ENCODE data around the gene PSMG3.

PSMG3 gene, protein sequence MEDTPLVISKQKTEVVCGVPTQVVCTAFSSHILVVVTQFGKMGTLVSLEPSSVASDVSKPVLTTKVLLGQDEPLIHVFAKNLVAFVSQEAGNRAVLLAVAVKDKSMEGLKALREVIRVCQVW

DNA sequence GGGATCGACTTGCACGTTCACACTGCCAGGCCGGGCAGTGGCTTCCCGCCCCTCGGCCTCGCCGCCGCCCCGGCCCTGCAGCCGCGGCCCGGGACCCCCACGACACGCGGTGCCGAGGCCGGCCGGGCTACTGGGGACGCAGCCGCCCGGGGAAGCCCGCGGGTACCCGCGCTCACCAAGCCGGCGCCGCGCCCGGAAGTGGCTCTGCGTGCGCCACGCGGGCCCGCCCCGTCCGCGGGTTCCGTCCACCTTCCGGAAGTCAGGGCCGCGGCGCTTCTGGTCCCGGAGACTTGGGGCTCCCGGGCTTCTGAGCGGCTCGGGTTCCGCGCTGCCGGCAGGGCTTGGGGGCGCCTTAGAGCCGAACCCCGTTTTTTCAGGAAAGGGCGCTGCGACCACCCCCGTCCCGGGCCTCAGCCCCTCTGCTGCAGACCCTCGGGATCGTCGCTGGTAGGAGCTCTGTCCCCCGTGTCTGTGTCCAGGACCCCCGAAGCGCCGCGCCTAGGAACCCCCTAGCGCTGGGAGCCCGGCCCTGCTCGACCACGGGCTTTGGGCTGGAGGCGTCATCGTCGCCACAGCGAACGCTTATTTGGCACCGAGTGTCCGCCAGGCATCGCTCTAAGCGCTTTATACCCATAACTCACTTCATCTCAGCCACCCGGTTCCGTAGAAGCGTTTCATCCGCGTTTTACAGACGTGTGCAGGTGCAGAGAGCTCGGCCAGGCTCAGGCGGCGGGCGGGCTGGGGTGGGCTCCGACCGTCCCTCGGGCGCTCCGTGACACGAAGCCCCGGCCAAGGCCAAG is at the start of gene PSMG3:
Gene PSMG3, minus strand, starts transcription at position 200 of the 800 bp plus-strand sequence. CDS start 693 bp downstream, outside the sequence.
- DNase-seq (ENCODE audit: low read depth): peak; percentile 72

DNA sequence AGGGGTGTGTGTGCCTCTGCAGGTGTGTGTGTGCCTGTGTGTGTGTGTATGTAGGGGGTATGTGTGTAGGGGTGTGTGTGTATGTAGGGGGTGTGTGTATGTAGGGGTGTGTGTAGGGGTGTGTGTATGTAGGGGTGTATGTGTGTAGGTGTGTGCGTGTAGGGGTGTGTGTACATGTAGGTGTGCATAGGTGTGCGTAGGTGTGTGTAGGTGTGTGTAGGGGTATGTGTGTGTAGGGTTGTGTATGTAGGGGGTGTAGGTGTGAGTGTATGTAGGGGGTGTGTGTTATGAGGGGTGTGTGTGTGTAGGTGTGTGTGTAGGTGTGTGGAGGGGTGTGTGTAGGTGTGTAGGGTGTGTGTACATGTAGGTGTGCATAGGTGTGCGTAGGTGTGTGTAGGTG is 48.6 kb upstream of the PSMG3 start:
- no peak for DNase-seq (ENCODE audit: low read depth)

DNA sequence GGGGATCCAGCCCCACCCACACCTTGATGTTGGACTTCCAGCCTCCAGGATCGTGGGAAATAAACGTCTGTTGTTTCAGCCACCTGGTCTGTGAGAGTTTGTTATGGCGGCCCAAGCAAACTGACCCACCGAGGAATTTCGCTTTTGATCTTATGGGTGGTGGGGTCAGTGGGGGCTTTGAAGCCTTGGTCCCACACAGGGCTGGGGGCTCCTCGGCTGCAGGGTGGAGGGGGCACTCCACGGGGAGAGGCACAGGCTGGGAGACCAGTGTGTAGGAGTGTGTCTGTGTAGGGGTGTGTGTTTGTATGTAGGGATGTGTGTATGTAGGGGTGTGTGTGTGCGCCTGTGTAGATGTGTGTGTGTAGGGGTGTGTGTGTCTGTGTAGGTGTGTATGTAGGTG is 48.1 kb upstream of the PSMG3 start:
- DNase-seq (ENCODE audit: low read depth): no peak

DNA sequence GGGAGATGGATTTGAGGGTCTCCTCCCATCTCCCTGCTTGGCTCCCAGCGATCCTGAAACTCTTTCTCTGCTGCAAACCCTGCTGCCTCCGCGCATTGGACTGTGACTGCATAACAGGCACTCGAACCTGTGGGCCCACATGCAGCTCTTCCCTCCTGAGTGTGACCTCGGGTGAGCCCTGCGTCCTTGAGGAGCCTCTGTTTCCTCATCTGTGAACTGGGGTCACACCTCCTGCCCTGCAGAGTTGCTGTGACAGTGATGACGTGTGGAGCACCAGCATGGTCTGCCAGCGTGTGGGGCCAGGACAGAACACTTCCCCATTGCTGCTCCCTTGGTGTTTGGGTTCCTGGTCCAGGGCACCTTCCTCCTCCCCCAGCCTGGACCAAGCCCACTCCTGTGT is 46.9 kb upstream of the PSMG3 start:
- no peak for DNase-seq (ENCODE audit: low read depth)

DNA sequence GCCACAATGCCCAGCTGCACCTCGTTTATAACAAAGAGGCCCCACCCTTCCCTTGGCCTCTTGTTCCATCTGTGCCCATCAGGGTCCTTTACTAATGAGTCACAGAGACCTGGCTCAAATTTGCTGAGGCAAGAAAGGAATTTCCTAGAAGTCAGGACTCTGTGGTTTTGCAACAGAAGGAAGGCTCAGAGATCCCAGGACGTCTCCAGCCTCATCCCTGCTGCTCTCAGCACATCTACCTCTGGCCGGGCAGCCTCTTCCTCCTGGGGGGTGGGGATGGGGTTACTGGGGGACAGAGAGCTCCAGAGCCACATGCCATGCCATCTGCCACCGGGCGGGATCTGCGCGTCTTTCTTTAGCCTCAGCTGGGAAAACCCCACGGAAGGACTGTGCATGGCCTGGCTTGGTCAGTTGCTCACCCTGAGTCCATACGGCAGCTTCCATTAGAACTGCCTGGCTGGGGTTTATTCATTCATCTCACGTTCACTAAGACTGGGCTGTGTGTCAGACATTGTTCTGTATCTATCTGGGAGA is 41.9 kb upstream of the PSMG3 start:
- no peak for DNase-seq (ENCODE audit: low read depth)

DNA sequence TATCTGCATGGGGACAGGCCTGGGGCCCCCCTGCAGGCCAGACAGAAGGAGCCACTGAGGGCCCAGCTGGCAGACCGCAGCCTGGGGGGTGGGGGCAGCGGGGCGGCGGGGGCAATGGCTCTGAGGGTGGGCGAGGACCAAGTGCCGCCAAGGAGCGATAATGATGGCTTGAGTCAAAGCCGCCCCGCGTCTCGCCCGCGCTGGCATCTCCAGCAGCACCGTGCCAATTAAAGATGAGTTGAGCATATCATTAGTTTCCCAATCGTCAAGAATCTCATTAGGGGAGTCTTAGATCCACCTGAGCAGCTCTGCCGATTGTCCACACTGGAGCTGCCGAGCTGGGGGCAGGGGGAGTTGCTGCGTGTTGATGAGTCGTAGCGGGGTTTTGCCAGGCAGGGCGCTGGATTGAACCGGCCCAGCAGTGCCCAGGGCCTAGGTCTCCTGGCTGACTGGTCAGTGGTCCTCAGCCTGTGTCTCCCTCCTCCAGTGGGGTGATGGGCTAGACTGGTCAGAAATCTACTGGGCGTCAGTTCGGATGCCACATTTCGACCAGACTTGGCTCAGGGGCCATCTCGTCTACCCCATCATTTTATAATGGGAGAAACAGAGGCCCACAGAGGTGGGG is 41.0 kb upstream of the PSMG3 start:
- no peak for DNase-seq (ENCODE audit: low read depth)

DNA sequence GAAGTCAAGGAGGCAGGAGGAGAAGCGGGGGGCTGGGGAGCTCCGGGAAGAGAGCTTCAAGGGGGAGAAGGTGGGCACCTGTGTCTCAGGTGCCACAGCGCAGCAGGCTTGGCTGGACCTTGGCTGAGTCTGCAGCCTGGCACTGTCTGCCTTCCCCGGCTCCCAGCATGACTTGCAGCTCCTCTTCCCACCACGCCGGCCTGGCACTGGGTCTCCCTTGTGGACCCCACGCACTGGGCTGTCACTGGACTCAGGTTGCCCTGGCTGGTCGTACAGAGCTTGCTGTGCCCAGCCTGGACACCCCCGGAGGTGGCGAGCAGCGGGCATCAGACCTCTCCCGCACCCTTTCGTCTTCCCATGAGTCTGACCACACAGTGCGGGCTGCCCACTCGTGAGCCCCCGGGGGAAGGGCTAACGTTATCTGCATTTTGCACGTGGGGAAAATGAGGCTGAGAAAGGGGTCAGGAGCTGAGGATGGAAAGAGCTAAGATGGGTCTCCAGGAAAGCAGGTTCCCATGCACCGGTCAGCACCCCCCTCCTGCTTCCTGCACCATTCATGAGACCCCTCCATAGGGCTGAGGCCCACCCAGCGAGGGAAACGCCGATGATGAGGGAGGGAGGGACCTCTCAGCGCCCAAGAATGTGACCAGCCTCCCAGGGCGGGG is 40.3 kb upstream of the PSMG3 start:
- DNase-seq (ENCODE audit: low read depth): no peak

DNA sequence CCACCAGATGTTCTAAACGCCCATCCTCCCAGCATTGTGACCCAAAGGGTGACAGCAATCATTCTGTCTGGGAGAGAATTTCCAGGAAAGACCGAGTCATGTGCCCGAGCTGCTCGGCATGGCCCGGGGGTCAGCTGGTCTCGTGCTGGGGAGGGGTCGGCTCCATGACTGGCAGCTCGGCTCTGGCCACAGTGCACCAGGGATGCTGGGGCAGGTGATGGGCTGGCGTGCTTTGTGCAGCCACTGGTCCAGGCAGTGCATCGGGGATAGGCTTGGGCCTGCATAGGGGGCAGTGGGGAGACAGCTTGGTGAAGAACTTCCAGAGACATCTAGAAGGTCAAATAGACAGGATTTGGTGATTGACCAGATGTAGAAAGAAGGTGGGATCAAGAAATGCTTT is 39.2 kb upstream of the PSMG3 start:
- DNase-seq (ENCODE audit: low read depth): no peak

DNA sequence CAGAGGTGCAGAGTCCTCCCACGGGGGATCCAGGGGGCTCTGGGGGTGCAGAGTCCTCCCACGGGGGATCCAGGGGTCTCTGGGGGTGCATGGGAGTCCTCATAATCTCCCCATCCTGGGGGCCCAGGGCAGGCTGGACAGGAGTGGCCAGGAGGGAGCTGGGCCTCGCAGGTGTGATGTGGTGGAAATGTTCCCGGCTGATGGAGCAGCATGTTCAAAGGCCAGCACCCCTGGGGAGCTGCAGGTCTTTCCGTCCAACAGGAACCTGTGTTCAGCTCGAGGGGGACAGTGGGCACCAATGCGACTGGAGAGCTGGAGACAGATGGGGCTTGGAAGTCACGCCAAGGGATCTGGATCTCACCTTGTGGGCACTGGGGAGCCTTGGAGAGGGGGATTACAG is 38.5 kb upstream of the PSMG3 start:
- no peak for DNase-seq (ENCODE audit: low read depth)

DNA sequence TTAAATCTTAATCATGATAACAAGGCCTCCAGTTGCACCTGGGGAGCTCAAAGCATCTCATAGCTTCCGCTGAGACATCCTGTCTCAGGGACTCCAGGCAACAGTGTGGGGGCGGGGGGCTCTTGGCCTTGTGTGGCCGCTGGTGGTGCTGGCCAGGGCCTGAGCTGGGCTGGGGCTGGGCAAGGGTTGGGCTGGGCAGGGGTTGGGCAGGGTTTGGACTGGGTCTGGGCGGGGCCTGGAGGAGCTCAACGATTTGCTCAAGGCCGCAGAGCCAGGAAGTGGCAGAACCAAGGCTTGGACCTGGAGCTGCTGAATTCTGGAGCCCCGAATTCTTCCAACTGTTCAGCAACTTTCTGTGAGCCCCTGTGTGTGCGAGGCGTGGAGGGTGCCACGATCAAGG is 37.9 kb upstream of the PSMG3 start:
- DNase-seq (ENCODE audit: low read depth): no peak

DNA sequence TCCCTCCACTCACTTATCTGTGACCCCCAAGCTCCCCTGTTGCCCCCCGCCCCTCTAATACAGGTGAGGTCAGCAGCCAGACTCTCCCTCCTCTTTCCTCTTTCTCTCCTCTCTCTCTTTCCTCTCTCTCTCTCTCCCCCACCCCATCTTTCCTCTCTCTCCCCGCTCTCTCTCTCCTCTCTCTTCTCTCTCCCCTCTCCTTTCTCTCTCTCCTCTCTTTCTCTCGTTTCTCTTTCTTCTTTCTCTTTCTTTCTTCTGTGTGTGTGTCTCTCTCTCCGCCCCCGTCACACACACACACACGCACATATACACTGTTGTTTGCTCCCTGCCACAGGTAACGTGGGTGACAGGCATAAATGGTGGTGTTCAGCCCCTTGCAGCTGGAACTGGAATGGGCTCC is 37.2 kb upstream of the PSMG3 start:
- DNase-seq (ENCODE audit: low read depth): no peak

DNA sequence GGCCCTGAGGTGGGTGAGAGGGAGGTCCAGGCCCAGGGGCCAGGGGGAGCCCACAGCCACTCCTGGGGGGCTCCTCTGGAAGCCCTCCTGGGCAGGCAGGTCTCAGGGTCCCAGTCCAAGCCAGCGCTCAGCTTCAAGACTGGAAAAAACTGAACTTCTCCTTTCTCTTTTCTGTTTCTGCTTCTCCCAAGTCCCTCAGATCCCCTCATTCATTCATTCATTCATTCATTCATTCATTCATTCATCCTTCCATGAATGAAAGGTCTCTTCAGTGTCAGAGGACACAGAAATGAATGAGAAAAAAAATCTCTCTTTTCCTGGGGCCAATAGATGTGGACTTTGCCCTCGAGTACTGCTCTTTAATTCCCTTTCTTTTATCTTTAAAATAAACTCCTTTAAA is 34.6 kb upstream of the PSMG3 start:
- DNase-seq (ENCODE audit: low read depth): no peak

DNA sequence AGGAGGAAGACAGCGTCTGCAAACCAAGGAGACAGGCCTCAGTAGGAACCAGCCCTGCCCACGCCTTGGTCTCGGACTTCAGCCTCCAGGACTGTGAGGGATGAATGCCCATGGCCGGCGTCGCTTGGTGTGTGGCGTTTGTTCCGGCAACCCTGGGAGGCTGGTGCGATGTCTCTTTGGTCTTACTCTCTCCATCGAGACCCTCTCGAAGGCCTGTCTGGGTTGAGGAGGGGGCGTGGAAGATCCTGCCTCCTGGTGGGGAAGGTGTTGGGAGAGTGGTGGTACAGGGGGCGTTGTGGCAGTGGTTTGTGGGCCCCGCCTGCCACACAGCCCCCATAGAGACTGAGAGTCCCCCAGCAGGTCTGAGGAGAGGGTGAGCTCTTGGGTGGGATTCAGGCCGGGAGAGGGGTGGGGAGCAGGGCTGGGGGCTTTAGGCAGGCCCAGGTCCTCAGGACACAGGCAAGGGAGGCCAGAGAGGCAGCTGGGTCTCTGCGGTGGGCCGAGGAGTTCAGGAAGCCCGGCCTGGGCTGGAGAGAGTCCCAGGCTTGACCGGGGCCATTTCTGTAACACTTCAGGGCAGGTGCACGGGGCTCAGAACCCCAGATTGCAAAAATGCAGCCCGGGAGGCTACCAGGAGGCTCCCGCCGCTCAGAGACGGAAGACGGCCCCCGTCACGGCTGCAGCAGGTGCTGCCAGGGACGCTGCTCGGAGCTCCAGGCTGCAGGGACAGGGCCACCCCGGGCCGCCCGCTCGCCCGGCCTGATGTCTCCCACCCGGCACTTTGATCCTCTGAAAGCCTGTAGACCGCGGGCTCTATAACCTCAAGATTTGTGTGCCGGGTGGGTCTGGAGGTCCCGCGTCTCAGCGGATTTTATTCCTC is 33.8 kb upstream of the PSMG3 start:
- no peak for DNase-seq (ENCODE audit: low read depth)

DNA sequence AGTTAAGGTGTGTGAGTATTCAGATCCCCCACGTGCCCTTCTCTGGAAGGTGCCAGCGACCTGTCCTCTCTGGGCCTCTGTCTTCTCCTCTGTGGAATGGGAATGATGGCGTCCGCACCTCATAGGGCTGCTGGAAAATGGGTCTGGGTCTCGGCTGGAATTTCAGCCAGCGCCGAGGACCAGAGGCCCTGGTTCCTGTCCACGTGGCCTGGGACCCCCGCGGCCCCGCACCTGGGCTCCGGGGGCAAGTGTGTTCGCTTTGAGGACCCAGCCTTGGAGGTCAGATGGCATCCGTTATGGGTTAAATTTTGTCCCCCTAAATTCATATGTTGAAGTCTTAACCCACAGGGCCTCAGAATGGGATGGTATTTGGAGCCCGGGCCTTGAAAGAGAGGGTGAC is 32.6 kb upstream of the PSMG3 start:
- no peak for DNase-seq (ENCODE audit: low read depth)

DNA sequence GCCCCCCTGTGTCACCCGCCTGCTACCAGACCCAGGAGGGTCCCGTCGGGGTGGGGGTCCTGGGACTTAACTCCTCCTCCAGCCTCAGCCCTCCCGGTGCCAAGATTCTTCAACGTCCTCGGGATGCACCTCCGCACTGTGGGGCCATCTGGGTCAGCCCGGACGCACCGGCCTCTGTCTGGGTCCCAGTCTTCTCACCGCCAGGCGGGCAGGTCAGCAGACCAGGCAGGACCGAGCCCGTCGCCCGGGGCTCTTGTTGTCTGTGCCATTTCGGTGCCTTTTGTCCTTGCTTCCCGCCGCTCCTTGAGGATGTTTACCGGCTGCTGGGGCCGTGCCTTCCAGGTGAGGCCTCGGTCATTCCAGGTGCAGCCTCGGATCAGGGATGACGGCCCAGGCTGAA is 32.1 kb upstream of the PSMG3 start:
- no peak for DNase-seq (ENCODE audit: low read depth)

DNA sequence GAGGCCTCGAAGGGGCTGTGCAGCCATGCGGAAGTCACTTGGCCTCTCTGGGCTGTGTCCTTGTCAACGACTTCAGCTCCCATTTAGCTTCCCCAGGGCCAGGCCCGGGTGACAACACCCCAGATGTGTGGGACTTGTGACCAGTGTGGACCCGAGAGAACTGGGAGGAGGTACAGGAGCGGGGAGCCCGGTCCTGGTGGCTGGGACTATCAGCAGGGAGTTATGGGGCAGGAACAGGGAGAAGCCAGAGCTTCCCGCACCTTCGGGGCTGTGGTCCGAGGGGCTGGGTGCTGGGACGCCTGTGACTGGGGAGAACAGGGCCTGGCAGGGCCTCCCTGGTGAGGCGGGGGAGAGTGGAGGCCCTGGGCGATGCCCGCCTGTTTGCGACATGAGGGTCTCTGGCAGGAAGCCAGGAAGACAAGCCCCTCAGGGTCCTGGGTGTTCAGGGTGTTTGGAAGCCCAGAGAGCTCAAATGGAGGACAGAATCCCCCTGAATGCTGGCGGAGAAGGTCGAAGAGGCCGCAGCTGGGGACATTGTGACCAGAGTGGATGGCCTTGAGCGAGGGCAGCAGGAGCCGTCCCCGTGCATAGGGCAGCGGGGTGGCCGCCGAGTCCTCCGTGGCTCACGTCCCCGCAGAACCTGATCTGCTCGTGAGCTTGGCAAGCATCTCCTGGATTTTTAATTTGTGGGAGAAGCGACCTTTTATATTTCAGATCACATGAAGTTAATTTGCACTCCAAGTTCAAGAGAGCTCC is 30.0 kb upstream of the PSMG3 start:
- DNase-seq (ENCODE audit: low read depth): no peak

DNA sequence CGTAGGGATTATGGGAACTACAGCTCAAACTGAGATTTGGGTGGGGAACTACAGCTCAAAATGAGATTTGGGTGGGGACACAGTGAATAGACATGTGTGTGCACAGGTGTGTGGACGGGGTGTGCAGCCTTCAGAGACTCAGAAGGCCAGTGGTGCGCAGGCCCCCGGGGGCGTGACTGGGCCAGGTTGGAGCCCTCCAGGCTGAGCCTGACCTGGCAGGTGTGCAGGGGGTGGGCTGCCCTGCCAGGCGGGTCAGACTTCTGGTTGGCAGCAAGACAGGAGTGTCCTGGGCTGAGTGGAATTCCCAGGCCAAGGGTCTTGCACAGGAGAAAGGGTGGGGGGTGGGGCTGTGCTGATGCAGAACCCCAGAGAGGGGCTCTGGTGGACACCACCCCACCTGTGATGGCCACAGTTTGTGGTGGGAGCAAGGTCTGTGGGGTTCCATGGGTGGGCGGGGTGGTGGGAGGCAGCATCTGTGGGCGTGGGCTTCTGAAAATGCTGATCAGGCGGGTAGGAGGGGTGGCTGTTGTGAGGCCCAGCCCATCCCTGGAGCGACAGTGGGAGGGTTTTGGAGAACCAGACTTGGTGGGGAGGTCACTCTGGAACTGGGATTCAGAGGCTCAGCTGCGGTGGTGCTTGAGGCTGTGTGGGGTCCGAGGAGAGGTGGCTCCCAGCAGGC is 29.3 kb upstream of the PSMG3 start:
- no peak for DNase-seq (ENCODE audit: low read depth)

DNA sequence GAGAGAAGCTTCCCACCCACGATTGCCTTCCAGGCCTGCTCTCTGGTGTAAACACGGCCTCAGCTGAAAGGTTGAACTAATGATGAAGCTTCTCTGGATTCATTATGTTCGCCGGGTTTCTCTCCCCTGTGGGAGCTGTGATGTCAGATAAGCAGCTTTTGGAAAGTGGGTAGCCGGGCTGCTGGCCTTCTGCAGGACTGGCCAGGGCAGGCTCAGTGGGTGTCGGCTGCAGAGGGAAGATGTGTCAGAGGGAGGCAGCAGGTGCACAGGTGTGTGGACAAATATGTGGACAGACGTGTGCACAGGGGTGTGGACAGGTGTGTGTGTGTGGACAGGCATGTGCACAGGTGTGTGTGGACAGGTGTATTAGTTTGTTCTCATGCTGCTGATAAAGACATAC is 28.5 kb upstream of the PSMG3 start:
- DNase-seq (ENCODE audit: low read depth): no peak

DNA sequence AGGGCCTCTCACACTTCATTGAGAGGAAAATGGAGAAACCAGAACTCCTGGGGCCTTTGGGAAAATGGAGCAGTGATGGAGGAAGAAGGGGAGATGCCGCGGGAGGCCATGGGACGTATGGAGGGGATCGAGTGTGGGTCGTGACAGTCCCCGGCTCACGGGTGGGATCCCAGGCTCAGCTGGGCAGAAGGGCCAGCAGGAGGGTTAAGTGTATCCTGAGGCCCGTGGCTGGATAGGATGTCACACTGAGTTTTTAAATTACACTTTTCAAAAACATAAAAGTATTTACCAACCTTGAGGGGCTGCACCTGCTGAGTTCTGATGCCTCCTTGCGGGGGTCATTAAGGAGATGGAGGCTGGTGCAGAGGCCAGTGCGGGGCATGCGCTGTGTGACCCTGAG is 28.0 kb upstream of the PSMG3 start:
- no peak for DNase-seq (ENCODE audit: low read depth)

DNA sequence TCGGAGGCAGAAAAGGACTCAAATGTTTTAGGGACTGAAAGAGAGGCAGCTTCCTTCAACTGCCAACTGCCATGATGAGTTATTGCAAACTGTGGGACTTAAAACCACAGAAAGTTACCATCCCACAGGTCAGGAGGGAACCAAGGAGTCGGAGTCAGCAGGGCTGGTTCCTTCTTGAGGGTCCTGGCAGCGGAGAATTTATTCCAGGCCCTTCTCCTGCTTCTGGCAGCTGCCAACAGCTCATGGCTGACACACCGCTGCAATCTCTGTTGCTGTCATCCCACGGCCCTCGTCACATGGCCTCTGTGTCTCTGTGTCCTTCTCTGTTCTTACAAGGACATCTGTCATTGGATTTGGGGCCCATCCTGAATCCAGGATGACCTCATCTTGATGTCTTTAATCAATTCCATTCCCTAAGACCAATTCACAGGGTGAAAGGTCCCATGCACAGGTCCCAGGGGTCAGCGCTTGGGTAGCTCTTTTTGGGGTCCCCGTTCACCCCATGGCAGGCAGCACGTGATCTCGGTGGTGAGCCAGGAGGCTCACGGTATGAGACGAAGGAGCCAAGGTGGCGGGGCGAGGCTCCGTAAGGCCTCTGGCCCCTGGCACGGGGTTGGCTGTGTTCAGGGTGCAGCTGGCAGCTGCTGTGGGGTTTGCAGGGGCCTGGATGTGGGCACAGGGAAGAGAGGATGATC is 27.4 kb upstream of the PSMG3 start:
- no peak for DNase-seq (ENCODE audit: low read depth)

All from stimulated activated CD8-positive, alpha-beta memory T cell treated with anti-CD3 and anti-CD28 coated beads, Interleukin-12 subunit alpha, Interleukin-12 subunit beta, amount 100 ng/mL, for 1 hour (primary cell).